ENCODE measurements around the gene LY6G5B.

GRCh38 chr6:31683591-31683990 lies 13.8 kb downstream of the LY6G5B start:
- TF ChIP-seq POLR2AphosphoS5 (IDR thresholded peaks at IDR 0.05; ENCODE audit: low read depth, low read length) (no peak), REST (IDR thresholded peaks at IDR 0.05; ENCODE audit: insufficient read depth in 1 of 2, low read depth in 2 of 2, low read length in 2 of 2) (no peak), TAF1 (IDR thresholded peaks at IDR 0.05; ENCODE audit: borderline replicate concordance, insufficient read depth, low read length) (no peak), SIN3A (IDR thresholded peaks at IDR 0.05; ENCODE audit: borderline replicate concordance, insufficient read depth, low read length) (no peak), FOXP2 (optimal IDR thresholded peaks at IDR 0.05; ENCODE audit: borderline replicate concordance, extremely low read depth, extremely low read length, insufficient read depth) (no peak)
